DMS153 treated with DMSO at 0.1 percent for 48 hours (cell line): ENCODE data around the gene C1QB.
A peak's percentile ranks its signal among the peaks of the same experiment; 100 is the strongest.
"Not testable (repeated sequence)": the region's sequence is repeated elsewhere in the genome, so short reads cannot be mapped to it uniquely, and the experiment has no call there.

Experiments
- DNase-seq: peaks from one replicate; lab custom pipeline; 2025; ENCODE audit not compliant: unreplicated experiment; lab: John Stamatoyannopoulos, UW

C1QB gene

GRCh38 chr1:22691031-22691753 lies 38.2 kb downstream of the C1QB start:
- no peak for DNase-seq

- DNase-seq, result no peak
These were observed 41.1 kb downstream of the C1QB start for GRCh38 chr1:22694172-22694571.

GRCh38 chr1:22696610-22697009 lies 43.6 kb downstream of the C1QB start:
- DNase-seq, result no peak

- no peak for DNase-seq
These were observed 44.9 kb downstream of the C1QB start for GRCh38 chr1:22697980-22698379.

GRCh38 chr1:22699681-22700520 lies 46.9 kb downstream of the C1QB start:
- DNase-seq, result no peak

- no peak for DNase-seq
These were observed 49.5 kb downstream of the C1QB start for GRCh38 chr1:22702296-22703085.

GRCh38 chr1:22704440-22705067 lies 51.5 kb downstream of the C1QB start:
- DNase-seq, result peak; percentile 64

GRCh38 chr1:22705586-22705985 lies 52.5 kb downstream of the C1QB start:
- no peak for DNase-seq

- DNase-seq, result not testable (repeated sequence)
These were observed 53.1 kb downstream of the C1QB start for GRCh38 chr1:22706100-22706499.

- DNase-seq, result no peak
These were observed 55.7 kb downstream of the C1QB start for GRCh38 chr1:22708777-22709176.

- DNase-seq, result no peak
These were observed 56.2 kb downstream of the C1QB start for GRCh38 chr1:22709227-22709626.

- no peak for DNase-seq
These were observed 57.1 kb downstream of the C1QB start for GRCh38 chr1:22709891-22710700.

GRCh38 chr1:22710701-22711049 lies 57.6 kb downstream of the C1QB start, which contains the start of gene EPHB2:
TSS of gene EPHB2 (plus strand) at chr1:22710839. CDS start at chr1:22710983, 144 bp downstream.
- no peak for DNase-seq

- DNase-seq, result no peak
These were observed 58.0 kb downstream of the C1QB start for GRCh38 chr1:22711071-22711470.
